ENCODE measurements around the gene BATF.

The BATF gene

DNA sequence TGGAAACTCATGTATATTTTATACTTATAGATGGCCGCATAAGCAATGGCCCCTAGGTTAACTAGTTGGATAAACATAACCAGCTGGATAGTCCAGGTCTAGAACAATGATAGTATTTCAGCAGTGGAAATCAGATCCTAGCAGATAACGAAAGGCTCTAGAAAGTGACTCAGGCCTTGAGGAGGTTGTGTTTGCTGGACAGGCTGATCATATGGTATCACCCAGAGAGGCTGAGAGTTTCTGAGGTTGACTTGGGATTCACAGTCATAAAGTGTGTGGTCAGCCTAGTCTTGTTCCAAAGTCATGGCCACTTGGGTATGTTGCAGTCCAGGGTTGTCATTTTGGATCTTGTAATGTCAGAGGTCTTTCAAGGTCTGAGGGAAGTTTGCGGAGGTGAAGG lies 73.0 kb downstream of the BATF start:
- Histone ChIP-seq H2AFZ (ENCODE audit: low read depth, low read length) (no peak overlapping the region), H3K18ac (ENCODE audit: low read depth in 1 of 2, low read length in 2 of 2) (no peak overlapping the region), H2BK15ac (ENCODE audit: low read depth, poor library complexity, severe bottlenecking) (no peak overlapping the region), H3K4me2 (ENCODE audit: low read length, poor library complexity, severe bottlenecking) (no peak overlapping the region), H2BK12ac (ENCODE audit: low read length in 2 of 2) (no peak overlapping the region), H3K79me1 (replicated peaks; ENCODE audit: low read length, poor library complexity, severe bottlenecking) (peaks cover 33% of the 10 kb centered on the region), H3K14ac (ENCODE audit: low read length in 2 of 2) (no peak overlapping the region), H4K91ac (ENCODE audit: low read length) (no peak overlapping the region), H3K27me3 (ENCODE audit: control insufficient read depth in 1 of 2, insufficient read depth in 1 of 2, low read length in 2 of 2) (no peaks in the 10 kb centered on the region), H3K27ac (ENCODE audit: low read length, poor library complexity, severe bottlenecking) (no peak overlapping the region), H3K4me3 (ENCODE audit: insufficient read depth in 1 of 2, low read depth in 1 of 2, low read length in 2 of 2) (no peak overlapping the region), H3K4me1 (ENCODE audit: control insufficient read depth, insufficient read depth, low read depth, low read length) (no peaks in the 10 kb centered on the region), H3K4ac (ENCODE audit: low read depth in 1 of 2, low read length in 2 of 2) (no peak overlapping the region), H3K9me3 (ENCODE audit: control insufficient read depth, low read length) (no peaks in the 10 kb centered on the region), H3K9ac (ENCODE audit: low read length) (no peak overlapping the region), H3K23ac (ENCODE audit: low read length in 2 of 2) (no peak overlapping the region), H2AK5ac (ENCODE audit: low read length, severe bottlenecking) (no peak overlapping the region), H2BK120ac (ENCODE audit: low read depth, low read length) (no peak overlapping the region), H3K36me3 (ENCODE audit: control insufficient read depth in 1 of 2, insufficient read depth in 2 of 2, low read depth in 1 of 2, low read length in 2 of 2) (peaks cover 0 to 12% of the 10 kb centered on the region in 2 experiments), H2BK5ac (ENCODE audit: low read depth, low read length, poor library complexity, severe bottlenecking) (no peak overlapping the region), H4K8ac (ENCODE audit: low read length) (no peak overlapping the region)
- DNase-seq: no peak
- WGBS: 88% methylated on average over 2 of the region's 3 CpGs
